ENCODE measurements around the gene IMMP2L. TPM values are rescaled to one million over a fixed set of nuclear protein-coding genes. Genes with fewer than 3 reads are reported as not detected.

IMMP2L gene
- total and polyA plus RNA-seq, 2 of the 8 experiments (the other 6 are each of a cell fraction or from before 2014, with no cell fraction given), result 2.3 to 10.1 TPM

GRCh38 chr7:111088328-111088727, 474.0 kb downstream of the IMMP2L start:
- Histone ChIP-seq H3K9me3 (ENCODE audit: insufficient read depth in 2 of 2, low read depth in 1 of 2, low read length in 1 of 2) (no peaks in the 10 kb centered on the region), H2BK120ac (replicated peaks; ENCODE audit: low read depth, low read length) (no peak overlapping the region), H2AFZ (ENCODE audit: low read length) (no peak overlapping the region), H4K8ac (ENCODE audit: extremely low read depth, insufficient read depth, low read length) (no peak overlapping the region), H4K91ac (replicated peaks; ENCODE audit: insufficient read length, low read length) (no peak overlapping the region), H3K27me3 (replicated peaks in 1 of 4; ENCODE audit: control insufficient read depth in 3 of 4, extremely low read depth in 1 of 4, insufficient read depth in 3 of 4, low read length in 3 of 4) (no peaks in the 10 kb centered on the region), H2BK20ac (ENCODE audit: low read length) (no peak overlapping the region), H2BK15ac (ENCODE audit: low read length) (no peak overlapping the region), H3K4me1 (replicated peaks in 1 of 4; ENCODE audit: control insufficient read depth in 3 of 4, insufficient read depth in 4 of 4, low read length in 3 of 4) (peaks cover 0 to 12% (median 7%) of the 10 kb centered on the region in 4 experiments; a peak in 4 of 7 replicates), H3K4me3 (ENCODE audit: extremely low read depth in 1 of 4, insufficient read depth in 2 of 4, low read depth in 3 of 4, low read length in 4 of 4) (no peak overlapping the region), H3K36me3 (ENCODE audit: control insufficient read depth in 2 of 4, insufficient read depth in 4 of 4, low read length in 3 of 4) (no peaks in the 10 kb centered on the region), H3K4ac (replicated peaks; ENCODE audit: insufficient read length, low read depth, low read length) (no peak overlapping the region), H3K23me2 (ENCODE audit: low read depth, low read length) (no peaks in the 10 kb centered on the region), H3K23ac (ENCODE audit: insufficient read length) (no peak overlapping the region), H2BK12ac (ENCODE audit: low read depth, low read length) (no peak overlapping the region), H3K79me1 (ENCODE audit: low read depth, low read length) (no peaks in the 10 kb centered on the region), H4K20me1 (replicated peaks in 1 of 2; ENCODE audit: control insufficient read depth in 1 of 2, insufficient read depth in 2 of 2, low read length in 2 of 2) (no peaks in the 10 kb centered on the region), H3K56ac (replicated peaks; ENCODE audit: insufficient read length, low read depth, low read length) (no peak overlapping the region), H3K4me2 (ENCODE audit: insufficient read depth in 1 of 2, low read depth in 2 of 2, low read length in 2 of 2) (no peak overlapping the region), H3K9ac (replicated peaks in 1 of 4; ENCODE audit: extremely low read depth in 1 of 4, low read depth in 3 of 4, low read length in 3 of 4) (no peak overlapping the region), H3K79me2 (ENCODE audit: control insufficient read depth in 1 of 2, insufficient read depth in 2 of 2, low read length in 2 of 2) (no peaks in the 10 kb centered on the region), H3K18ac (ENCODE audit: extremely low read depth, low read length) (no peak overlapping the region), H4K5ac (ENCODE audit: insufficient read length, low read depth, low read length) (no peak overlapping the region), H3K27ac (ENCODE audit: low read depth, low read length) (no peak overlapping the region), H3K14ac (ENCODE audit: insufficient read length) (no peak overlapping the region), H2AK5ac (ENCODE audit: low read depth, low read length) (no peak overlapping the region), H2BK5ac (ENCODE audit: low read depth, low read length) (no peak overlapping the region)
- FAIRE-seq, result no peak
- no peak for DNase-seq (ENCODE audit: low read depth in 1 of 2, low spot score in 2 of 2)
- POLR2A ChIA-PET (ENCODE audit: partially characterized antibody), result no interaction called here
- no peak for TF ChIP-seq JUND (IDR thresholded peaks at IDR 0.05; ENCODE audit: low read length)
- no peak for TF ChIP-seq POLR2AphosphoS5 (IDR thresholded peaks at IDR 0.05; ENCODE audit: low read depth, low read length)
- TF ChIP-seq RNF2 (IDR thresholded peaks at IDR 0.05; ENCODE audit: borderline replicate concordance, low read depth, low read length, missing control alignments, poor library complexity, severe bottlenecking), result no peak
- 92% methylated on average over 1 of the region's 1 CpG; no CpG with 5 or more reads in 1 of the 2 experiments for WGBS, 2 experiments (ENCODE audit: extremely low coverage in 1 of 2, insufficient coverage in 1 of 2, insufficient read length in 1 of 2, insufficient replicate concordance in 2 of 2, low coverage in 1 of 2, low lambda C conversion rate in 2 of 2, missing lambda C conversion rate in 1 of 2)
- CTCF ChIA-PET (ENCODE audit: partially characterized antibody), result no interaction called here

All from H1 (cell line).